NOMO-1 treated with DMSO at 0.1 percent for 48 hours (cell line): ENCODE measurements around the gene ASTL.

Experiments used
- DNase-seq: peaks from one replicate; lab custom pipeline; 2025; ENCODE audit not compliant: unreplicated experiment; lab: John Stamatoyannopoulos, UW

Gene ASTL

GRCh38 chr2:96113367-96113677 lies 25.0 kb downstream of the ASTL start:
- DNase-seq: no peak

GRCh38 chr2:96112501-96113366 lies 25.6 kb downstream of the ASTL start:
- DNase-seq: no peak

DNA sequence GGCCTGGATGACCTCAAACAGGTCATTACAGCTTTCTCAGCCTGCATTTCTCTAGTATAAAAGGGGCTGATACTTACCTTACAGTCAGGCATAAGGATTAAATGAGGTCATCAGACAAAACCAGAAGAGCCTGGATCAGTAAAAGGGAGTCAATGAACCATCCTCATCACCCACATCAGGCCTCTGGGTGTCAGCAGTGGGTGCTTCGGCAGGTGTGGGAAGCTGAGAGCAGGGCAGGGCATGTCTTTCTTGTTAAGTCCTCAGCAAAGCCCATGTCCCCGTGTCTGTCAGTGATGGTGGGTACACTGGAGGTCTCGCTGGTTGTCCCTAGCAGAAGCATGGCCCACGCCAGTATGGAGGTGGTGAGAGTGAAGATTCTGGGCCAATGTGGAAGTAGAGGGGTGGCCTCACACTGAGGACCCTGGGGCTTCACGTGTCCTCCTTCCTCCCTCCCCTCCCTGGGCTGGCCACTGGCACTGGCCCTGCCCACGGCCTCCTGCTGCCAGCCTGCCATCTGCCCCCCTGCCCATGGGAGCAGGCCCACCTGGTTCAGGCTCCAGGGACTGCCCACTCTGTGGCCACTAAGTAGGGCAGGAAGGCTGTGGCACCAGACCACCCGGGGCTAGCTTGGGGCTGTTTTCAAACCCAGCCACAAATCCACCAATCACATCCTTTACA lies 26.3 kb downstream of the ASTL start:
- no peak for DNase-seq

- no peak for DNase-seq
These were observed 27.1 kb downstream of the ASTL start for GRCh38 chr2:96111257-96111640.

DNA sequence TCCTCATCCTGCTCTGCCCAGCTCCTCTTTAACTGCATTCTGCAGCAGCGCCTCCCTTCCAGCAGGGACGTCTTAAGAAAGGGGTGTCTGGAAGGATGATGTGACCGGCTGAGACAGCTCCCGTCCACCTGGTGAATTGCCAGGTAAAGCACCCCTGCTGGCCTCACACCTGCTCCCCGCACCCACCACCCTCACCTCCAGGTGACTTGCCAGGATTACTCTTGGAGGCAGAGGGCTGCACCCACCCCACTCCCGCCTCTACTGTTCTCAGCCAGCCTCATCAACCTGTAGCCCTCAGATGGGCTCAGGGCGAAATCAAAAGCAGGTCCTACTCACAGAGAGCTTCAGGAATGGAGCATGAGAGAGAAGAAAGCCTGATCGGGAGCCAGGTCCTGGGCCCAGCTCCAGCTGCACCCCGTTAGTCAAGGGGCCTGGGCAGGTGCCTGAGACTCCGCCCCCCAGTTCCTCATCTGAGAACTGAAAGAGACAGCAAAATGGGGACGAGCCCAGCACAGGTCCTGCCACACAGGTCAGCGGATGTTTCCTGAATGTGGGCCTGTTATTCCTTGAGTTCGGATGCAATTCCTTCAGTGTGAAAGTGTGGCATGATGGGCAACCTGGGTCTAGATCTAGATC lies 27.6 kb downstream of the ASTL start:
- no peak for DNase-seq

DNA sequence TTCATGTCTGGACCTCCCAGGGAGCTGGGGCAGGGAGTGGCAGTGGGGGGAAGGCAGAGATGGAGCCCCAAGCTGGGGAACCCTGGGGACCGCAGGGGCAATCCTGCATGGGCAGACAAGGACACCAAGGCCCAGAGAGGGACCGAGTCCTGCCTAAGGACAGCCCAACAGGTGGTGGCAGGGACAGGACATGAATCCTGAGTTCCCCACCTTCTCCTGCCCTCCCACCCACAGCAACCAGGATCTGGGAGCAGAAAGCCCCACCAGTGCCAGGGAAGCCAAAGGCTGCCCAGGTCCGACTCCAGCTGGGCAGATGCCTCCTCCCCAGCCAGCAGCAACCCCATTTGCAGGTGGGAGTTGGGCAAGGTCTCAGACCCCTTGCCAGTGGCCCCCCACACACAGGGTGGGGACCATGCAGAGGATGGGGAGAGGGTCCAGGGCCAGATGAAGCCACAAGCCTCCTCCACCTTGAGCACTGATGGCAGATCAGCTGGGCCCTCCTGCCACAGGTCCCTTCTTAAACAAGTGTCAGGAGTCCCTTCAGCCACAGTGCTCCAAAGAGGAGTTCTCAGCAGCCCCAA lies 28.3 kb downstream of the ASTL start:
- DNase-seq: no peak

GRCh38 chr2:96109361-96109680 lies 29.0 kb downstream of the ASTL start:
- no peak for DNase-seq

- no peak for DNase-seq
These were observed 29.6 kb downstream of the ASTL start for GRCh38 chr2:96108541-96109360.

GRCh38 chr2:96108151-96108540 lies 30.2 kb downstream of the ASTL start:
- no peak for DNase-seq

DNA sequence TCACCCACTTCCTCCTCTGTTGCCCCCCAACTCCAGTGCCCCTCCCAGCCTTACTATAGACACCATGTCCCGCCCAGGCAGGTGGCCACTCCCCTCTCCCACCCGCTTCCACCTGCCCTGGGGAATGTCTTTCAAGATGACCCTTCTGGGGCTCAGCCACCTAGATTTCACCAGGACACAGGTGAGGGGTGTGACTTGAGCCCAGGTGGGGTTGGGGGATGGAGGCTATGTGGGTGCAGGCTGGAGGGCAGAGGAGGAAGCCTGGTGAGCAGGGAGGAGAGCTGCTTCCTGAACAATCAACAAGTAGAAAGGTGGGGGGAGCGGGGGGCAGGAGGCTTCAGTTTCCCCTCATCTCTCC lies 30.6 kb downstream of the ASTL start:
- DNase-seq: no peak

DNA sequence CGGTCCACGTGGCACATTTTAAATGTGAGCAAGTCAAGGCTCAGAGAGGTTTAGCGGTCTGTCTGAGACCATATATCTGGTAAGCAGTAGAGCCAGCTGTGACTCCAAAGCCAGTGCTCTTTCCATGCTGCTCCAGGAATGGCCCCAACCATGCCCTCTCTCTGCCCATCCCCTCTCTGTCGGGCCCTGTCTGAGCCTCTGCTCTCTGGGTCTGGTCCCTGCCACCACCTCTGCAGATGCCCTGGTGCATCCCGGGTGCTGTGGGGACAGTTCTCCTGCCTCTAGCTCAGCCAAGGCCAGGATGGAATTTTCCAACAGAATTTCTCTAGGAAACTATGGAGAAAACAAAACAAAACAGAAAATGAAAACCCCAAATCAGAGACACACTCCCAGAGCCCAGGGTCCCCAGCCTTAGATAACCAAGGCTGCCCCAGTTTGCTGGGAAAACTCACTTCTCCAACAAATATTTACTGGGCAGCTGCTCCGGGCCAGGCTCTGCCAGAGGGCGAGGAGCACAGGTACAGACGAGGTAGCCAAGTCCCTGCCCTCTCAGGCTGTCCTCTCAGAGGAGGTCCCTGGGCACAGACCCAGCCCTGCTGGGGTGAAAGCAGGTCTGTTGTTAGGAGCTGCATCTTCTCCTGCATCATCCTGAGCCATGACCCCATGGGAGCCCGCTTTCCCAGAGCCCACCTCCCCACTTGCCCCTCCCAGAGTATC lies 31.2 kb downstream of the ASTL start:
- no peak for DNase-seq

DNA sequence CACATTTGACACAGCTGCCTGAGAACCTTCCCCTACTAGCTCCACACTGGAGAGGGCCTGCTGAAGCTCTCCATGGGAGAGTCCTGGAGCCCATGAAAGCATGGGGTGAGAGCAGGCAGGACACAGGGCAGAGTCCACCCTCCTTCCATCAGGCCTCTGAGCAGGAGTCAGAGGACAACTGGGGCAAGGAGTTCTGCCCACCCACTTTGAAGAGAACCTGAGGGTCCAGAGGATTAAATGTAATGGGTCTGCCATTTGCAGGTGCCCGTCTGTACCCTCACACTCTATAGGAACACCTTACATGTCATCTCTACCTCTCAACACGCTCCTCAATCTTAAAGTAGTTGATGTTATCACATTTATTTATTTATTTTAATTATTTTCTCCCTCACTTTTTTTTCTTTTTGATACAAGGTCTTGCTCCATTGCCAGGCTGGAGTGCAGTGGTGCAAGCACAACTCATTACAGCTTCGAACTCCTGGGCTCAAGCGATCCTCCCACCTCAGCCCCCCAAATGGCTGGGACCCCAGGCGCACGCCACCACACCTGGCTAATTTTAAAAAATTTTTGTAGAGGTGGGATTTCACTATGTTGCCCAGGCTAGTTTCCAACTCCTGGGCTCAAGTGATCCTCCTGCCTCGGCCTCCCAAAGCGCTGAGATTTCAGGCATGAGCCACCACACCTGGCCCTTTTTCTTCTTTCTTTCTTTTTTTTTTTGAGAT lies 32.1 kb downstream of the ASTL start:
- DNase-seq: no peak

GRCh38 chr2:96105152-96105915 lies 33.0 kb downstream of the ASTL start:
- no peak for DNase-seq

- DNase-seq: no peak
These were observed 33.8 kb downstream of the ASTL start for GRCh38 chr2:96104487-96104861.

GRCh38 chr2:96103761-96104486 lies 34.4 kb downstream of the ASTL start:
- no peak for DNase-seq

DNA sequence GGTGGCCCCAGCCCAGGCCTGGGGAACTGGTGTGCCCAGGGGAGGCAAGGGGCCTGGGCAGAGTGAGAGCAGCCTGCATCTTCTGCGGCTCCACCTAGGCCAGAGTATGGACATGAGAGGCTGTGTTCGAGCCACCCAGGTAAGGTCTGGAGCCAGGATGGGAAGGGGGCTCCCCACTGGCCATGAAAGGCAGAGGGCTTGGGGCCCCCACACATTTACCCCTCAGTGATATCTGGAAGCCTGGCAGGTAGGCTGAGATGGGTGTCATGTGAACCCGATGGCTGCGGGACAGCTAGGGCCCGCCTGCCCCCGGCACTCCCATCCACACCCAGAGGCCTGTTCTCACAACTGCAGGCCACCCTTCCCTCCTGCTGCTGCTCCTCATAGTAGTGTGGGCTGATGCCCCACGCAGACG lies 35.1 kb downstream of the ASTL start:
- DNase-seq: no peak

DNA sequence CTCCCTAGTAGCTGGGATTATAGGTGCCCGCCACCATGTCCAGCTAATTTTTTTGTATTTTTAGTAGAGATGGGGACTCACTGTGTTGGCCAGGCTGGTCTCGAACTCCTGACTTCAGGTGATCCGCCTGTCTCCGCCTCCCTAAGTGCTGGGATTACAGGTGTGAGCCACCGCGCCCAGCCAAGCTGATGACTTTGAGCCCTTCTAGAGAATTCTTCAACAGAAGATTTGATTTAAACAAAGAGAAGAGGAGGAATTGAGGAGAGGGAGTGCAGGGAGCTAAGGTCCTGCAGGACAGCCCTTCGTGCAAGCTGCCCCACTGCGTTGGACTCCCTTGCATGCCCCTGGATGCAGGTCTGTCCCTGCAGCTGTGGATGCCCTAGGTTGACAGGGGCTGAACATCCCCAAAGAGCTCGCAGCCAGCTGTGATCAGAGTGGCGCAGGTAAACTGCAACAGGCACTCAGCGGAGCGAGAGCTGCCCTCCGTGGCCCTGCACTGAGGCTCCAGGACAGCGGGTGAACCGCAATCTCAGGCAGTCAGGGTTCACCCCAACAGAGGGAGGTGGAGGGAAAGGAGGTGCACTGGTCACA lies 35.6 kb downstream of the ASTL start:
- DNase-seq: no peak

- no peak for DNase-seq
These were observed 37.4 kb downstream of the ASTL start for GRCh38 chr2:96100893-96101304.
